Stimulated activated CD8-positive, alpha-beta memory T cell treated with anti-CD3 and anti-CD28 coated beads, Interleukin-4, amount 100 ng/mL, for 1 hour (primary cell): Measurements from ENCODE around the gene TMSB4Y.

Experiments
- DNase-seq, 2 donors: peaks; one replicate each; pipeline ENCODE4 v3.0.0-alpha.2; 2020; ENCODE audit warnings: low read depth in 2 of 2, low spot score in 1 of 2

TMSB4Y gene

DNA sequence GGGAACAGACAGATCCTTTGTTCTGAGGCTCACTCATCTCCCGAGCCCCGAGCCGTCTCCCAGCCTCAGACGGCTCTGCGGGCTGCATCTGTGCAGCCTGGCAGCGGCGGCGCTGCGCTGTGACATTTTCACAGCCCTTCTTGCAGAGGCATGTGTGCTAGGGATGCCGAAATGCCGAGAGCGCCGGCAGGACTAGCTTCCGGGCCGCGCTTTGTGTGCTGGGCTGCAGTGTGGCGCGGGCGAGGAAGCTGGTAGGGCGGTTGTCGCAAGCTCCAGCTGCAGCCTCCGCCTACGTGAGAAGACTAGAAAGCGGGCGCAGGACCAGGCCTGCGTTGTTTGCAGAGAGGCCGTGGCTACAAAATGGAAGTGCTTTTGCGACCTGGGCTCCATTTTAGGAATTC is at the start of gene TMSB4Y:
TMSB4Y (plus strand) TSS at position 332 of the 401 bp plus-strand sequence.
- DNase-seq, result peak in 1 of 2 donors; percentile 49

DNA sequence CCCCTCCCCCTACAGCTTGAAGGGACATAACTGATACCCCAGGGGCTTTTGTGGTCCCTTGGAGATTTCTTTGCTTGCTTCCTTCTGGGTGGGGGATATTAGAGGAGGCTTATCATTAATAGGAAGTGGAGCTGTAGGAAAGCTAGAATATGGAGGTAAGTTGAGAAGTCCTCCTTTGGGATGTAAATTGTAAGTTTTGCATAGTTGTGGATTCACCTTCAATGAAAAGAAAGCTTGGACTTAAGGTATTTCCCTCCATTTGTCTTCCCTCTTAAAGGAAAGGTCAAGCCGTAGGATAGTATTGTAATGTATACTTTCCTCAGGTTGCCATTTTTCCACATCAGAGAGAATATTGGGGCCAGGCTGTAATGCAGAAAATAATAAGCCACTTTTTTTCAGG is 39.5 kb upstream of the TMSB4Y start:
- DNase-seq, result no peak

DNA sequence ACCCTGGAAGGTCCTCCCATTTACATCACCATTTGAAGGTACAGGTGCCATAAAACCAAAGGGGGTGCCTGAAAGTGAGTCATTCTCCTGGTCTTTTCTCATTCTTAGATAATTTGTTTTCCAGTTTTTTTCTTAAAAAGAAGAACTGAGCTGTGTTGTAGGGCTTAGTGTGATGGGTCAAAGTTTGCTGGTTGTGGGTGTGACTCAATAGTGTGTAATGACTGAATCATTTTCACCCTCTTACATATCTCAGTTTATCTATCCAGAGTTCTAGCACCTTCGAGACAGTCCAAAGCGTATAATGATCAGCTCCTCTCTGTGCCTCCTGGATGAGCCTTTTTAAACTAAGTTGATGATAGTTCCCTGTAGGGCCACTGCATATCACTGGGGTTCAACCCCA is 32.6 kb upstream of the TMSB4Y start:
- DNase-seq, result no peak

DNA sequence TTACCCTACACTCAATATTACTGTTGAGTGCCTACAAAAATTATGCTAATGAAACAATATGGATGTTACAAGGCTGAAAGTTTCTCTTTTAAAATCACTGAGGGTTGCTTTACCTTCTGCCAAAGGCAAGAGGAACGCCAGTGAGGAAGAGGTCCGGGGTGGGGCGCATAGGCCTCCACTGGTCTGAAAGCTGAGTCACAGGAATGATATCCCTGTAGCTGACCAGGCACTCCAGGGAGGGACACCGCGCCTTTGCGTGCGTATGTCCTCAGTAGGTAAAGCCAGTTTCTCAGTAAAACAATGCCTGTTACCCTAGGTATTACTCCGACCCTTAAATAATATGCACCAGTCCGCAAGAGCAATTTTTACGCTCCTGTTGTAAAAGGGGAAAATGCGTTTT is 1.4 kb upstream of the TMSB4Y start:
- no peak for DNase-seq

DNA sequence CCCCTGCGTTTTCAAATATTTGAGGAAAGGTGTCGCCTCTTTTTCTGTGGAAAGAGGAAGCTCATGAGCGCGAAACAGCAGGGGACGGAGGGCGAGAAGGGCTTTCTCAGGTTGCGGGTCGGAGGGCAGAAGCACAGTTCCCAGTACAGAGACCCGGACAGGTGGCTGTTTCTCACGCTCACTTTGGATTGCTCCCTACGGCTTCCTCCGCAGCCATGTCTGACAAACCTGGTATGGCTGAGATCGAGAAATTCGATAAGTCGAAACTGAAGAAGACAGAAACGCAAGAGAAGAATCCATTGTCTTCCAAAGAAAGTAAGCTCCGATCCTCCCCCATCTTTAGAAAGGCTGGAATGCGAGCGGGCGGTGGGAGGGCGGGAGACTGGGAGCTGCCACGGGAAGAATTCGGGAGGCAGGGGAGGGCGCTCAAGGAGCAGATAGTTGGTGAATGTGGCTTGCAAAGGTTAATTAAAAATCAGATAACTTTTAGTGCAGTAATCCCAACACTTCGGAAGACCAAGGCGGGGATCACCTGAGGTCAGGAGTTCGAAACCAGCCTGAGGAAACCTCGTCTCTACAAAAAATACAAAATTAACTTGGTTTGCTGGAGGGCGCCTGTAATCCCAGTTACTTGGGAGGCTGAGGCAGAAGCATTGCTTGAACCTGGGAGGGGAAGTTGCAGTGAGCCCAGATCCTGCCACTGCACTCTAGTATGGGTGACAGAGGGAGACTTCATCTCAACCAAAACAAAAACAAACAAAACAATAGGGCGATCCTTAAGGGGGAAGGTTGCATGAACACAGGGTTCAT is 627 bp downstream of the TMSB4Y start:
- no peak for DNase-seq

DNA sequence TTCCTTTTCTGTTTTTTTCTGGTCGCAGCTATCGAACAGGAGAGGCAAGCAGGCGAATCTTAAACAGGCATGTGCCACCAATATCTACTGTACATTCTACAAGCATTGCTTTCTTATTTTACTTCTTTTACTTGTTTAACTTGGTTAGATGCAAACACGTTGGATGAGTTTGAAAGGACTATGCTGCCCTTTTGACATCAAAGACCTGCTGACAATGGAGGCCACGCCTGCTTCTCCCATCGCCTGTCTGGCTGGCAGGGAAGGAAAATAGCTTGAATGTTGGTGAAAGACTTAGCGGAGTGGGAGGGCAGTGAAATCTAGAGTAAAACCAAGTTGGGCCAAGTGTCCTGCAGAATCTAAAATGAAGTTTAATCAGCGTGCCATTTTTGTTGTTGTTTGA is 1.5 kb downstream of the TMSB4Y start:
- DNase-seq, result no peak

DNA sequence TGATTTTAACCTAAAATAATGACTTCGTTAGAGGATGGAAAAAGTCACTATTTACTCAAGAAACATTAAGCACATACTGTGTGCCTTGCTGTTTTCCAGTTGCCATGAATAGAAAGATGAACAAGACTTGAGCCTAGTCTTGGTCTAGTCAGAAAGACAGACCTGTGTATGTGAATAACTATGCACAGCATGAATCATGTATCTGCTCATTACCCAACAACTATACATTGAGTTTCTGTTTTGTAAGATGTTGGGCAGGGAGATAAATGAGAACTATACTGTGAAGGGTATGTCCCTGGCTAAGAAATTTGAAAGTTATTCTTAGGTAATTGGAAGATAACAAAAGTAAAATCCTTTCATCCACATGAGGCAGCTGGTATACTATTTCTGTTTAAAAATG is 4.3 kb downstream of the TMSB4Y start:
- DNase-seq, result no peak

DNA sequence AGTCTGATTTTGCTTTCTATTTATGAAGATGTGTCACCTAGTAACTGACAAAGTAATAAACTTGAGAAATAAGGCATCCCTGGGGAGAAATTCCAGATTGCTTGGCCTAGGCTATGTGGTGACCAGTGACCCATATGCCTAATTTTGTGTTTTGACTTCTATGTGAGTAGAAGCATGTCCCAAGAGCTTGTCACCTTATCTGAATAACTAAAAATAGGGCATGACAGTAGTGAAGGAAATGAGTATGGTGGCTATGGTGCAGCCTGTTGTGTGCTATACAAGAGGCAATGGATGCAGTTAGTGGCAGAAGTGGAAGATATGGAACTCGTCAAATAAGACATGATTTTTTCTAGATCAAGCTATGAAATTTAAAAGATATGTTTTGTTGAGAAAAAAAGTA is 15.3 kb downstream of the TMSB4Y start:
- no peak for DNase-seq

DNA sequence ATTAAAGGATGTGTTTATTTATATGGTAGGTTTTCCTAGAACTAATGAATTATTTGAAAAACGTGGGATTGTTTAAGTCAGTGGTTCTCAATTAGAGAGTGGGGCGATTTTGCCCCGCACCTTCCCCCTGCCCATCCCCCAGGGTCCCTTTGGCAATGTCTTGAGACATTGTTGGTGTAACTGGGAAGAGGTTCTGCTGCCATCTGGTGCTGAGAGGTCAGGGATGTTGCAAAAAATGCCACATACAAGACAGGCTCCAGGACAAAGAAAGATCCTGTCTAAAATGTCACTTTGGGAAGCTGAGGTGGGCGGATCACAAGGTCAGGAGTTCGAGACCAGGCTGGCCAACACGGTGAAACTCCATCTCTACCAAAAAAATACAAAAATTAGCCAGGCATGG is 25.8 kb downstream of the TMSB4Y start:
- DNase-seq, result no peak

DNA sequence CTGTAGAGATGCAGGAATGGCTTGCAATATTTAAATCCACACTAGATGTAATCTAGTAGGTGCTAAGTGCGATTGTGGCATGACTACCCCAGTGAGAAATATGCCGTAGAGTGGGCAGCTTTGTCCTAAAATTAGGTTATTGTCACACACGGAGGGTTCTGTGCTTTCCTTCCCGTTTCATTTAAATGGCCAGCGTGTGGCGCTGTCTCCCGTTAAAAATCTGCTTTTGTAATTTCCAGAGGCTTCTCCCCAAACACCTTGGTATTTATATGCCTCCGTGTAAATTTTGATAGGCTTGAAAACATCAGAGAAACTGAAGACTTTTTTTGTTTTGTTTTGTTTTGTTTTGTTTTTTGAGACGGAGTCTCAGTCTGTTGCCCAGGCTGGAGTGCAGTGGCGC is 34.9 kb downstream of the TMSB4Y start:
- DNase-seq, result no peak

DNA sequence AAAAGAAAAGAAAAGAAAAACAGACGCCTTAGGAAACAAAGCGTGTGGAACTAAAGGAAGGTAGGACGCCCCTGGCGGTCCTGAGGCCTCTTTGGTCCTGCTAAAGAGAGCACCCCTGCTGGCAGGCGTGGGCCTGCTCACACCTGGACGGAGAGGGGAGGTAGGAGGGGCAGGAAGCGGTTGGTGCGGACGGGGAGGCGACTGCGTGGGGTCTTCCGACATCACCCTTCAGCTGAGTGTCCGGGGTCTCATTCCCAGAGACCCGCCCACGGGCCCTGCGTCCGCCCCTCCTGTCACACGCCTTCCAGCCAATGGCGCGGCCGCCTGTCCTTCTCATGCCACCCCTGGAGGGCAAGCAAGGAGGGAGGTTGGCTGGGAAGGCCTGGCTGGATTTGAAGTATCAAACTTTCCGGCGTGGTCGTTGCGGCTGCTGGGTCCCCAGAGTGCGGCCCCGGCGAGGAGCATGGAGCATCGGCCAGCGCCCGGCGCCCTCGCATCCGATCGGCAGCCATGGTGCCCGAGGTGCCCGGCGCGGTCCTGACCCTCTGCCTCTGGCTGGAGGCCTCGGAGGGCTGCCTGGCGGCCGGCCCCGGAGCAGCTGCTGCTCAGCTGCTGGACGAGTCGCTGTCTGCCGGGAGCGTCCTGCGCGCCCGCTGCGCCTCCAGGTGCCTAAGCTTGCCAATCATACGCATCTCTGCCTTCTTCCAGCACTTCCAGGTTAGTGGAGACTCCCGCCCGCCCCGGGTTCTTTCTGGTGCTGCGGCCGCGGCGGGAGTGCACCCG is 47.8 kb downstream of the TMSB4Y start:
- peak in 1 of 2 donors; percentile 2 for DNase-seq

DNA sequence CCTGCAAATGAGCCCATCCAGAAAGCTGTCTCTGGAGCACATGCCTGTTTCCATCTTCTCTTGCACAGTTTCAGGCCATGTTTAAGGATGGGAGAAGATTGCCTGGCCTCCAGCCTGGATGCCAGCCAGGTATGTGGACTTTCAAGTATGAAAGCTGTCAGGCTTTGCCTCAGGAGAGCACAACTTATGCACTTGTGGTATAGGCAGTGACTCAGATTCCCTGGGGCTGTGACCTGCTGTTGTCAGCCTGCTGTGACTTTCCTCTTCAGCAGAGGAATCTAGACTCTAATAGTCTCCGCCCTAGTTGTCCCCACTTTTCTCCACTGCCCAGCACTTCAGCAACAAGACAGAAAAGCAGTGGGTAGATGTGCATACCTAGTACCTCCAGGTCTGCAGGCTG is 51.0 kb downstream of the TMSB4Y start:
- DNase-seq, result no peak
